ENCODE data around the gene CCDC17. TPM values are rescaled to one million over a fixed set of nuclear protein-coding genes. Genes with fewer than 3 reads are reported as not detected.

Gene CCDC17
- total RNA-seq, 1 experiment from 2014 or later = 3.9 TPM

DNA sequence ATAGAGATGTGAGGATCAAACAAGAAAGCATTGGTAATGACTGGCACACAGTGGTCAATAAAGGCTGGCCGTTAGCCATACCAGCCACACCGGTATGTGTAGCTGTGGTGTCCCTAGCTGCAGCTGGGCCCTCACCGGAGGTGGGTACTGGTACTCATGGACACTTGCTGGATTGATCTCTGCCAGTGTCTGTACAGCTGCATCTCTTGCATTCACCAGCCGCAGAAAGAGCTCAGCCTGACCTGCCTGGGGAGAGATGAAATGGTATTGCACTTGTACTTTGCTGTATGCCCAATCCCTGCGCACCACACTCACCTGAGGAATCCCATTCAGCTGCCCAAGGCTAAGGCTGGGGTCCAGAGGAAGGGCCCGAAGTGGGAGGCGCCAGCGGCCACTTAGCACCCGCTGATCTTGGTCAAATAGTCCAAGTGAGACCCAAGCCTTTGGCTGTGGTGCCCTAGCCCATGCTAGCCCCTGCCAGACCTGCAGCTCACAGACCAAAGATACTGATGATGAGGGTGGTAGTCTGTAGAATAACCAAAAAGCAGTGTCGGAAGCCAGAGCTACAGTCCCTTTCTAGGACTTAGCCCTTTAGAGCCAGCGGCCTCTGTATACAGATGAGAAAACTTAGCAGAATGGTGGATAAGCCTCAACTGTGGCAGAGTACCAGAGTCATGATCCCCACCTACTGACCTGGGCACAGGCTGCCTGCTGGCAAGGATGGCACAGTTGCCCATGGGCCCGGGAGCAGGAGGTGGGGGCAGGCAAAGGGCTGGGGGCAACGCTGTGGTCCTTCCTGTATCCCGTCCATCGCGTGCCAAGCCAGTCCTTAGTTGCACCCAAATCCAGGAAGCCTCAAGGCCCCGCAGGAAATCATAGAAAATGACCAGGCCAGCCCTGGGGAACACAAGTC is 3.0 kb downstream of the CCDC17 start:
- DNase-seq (ENCODE audit: unreplicated experiment) = no peak
- TF ChIP-seq, protein P1, sequence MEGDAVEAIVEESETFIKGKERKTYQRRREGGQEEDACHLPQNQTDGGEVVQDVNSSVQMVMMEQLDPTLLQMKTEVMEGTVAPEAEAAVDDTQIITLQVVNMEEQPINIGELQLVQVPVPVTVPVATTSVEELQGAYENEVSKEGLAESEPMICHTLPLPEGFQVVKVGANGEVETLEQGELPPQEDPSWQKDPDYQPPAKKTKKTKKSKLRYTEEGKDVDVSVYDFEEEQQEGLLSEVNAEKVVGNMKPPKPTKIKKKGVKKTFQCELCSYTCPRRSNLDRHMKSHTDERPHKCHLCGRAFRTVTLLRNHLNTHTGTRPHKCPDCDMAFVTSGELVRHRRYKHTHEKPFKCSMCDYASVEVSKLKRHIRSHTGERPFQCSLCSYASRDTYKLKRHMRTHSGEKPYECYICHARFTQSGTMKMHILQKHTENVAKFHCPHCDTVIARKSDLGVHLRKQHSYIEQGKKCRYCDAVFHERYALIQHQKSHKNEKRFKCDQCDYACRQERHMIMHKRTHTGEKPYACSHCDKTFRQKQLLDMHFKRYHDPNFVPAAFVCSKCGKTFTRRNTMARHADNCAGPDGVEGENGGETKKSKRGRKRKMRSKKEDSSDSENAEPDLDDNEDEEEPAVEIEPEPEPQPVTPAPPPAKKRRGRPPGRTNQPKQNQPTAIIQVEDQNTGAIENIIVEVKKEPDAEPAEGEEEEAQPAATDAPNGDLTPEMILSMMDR (IDR thresholded peaks at IDR 0.05; ENCODE audit: unreplicated experiment) = no peak
- Mint-ChIP-seq H3K36me3 (ENCODE audit: insufficient read depth, unreplicated experiment) (peaks cover 78% of the 10 kb centered on the region), H3K27ac (ENCODE audit: low read depth, unreplicated experiment) (no peak overlapping the region), H3K27me3 (ENCODE audit: insufficient read depth, unreplicated experiment) (no peaks in the 10 kb centered on the region), H3K9me3 (ENCODE audit: unreplicated experiment) (no peaks in the 10 kb centered on the region), H3K4me3 (ENCODE audit: unreplicated experiment) (no peak overlapping the region), H3K4me1 (ENCODE audit: insufficient read depth, unreplicated experiment) (no peaks in the 10 kb centered on the region)
- CTCF ChIA-PET = interaction anchor here (0.7 kb wide), 1 partner anchor 189 kb away, joined by 4 read pairs; no protein-coding TSS in a partner anchor
- POLR2A ChIA-PET = interaction anchor here (0.5 to 2.1 kb wide), 4 partner anchors 11 to 65 kb away, joined by 3 to 6 read pairs (median 3); partner anchors contain the start of gene GPBP1L1
- BruUV-seq (replicated peaks) = no TSS peak
- intact Hi-C loops (cut with micrococcal nuclease) = no loop called here

DNA sequence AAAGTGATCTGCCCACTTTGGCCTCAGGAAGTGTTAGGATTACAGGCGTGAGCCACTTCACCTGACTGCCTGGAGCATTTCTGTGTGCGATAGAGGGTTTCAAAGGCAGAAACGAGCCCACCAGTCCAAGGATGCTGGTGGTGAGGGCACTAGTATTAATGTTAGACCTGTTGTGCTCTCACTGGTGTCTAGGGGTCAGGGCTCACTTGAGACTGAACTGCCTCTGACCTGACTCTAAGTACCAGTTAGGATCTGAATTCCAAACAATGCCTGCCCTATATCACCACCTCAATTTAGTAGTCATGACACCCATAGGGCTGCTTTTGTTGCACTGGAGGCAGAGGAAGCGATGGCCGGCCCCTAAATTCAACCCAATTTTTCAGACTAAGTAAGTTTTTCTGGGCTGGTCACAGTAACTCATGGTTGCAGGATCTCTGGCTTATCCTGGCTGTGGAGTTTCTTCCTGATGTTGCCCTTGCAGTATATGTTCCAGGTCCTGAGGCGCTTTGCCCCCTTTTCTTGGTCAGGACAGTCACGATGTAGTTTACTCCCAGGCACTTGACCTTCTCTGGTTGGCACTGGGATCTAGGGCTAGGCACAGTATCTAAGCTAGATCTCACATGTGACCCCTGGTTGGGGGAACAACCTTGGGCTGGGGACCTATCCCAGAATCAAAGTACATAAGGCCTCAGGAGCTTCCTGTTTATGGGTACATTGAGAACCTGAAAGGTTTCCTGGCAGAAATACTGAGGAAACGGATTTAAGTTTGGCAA is 4.5 kb downstream of the CCDC17 start:
- no TSS peak for BruUV-seq (replicated peaks)
- intact Hi-C loops (cut with micrococcal nuclease) = no loop called here
- Mint-ChIP-seq H3K27ac (ENCODE audit: low read depth, unreplicated experiment) (no peak overlapping the region), H3K9me3 (ENCODE audit: unreplicated experiment) (no peaks in the 10 kb centered on the region), H3K4me3 (ENCODE audit: unreplicated experiment) (no peak overlapping the region), H3K27me3 (ENCODE audit: insufficient read depth, unreplicated experiment) (no peaks in the 10 kb centered on the region), H3K4me1 (ENCODE audit: insufficient read depth, unreplicated experiment) (no peaks in the 10 kb centered on the region), H3K36me3 (ENCODE audit: insufficient read depth, unreplicated experiment) (peaks cover 75% of the 10 kb centered on the region)
- POLR2A ChIA-PET = interaction anchor here (0.5 to 0.6 kb wide), 2 partner anchors 68 to 995 kb away, joined by 3 read pairs; no protein-coding TSS in a partner anchor
- TF ChIP-seq, protein P1 (IDR thresholded peaks at IDR 0.05; ENCODE audit: unreplicated experiment) = no peak
- DNase-seq (ENCODE audit: unreplicated experiment) = no peak
- CTCF ChIA-PET = interaction anchor here (0.5 to 0.6 kb wide), 2 partner anchors 65 to 72 kb away, joined by 3 read pairs; no protein-coding TSS in a partner anchor

DNA sequence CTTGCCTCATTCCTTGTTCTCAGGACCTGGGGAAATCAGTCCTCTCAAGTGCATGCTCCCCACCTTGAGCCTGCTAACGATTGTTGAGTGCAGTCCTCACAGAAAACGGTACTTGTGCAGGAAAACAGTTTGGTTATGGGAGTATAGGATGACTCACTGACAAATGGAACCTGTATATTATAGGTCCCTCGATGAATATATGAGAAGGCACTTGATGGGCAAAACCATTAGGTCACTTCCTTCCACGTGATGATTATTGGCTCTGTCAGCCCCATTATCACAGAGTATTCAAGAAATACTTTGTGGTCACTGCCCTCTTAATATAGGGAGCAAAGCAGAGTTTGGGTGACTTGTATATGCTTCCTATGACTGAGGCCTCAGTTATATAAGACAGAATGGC is 6.2 kb downstream of the CCDC17 start:
- peaks cover 5% of the 10 kb centered on the region for H3K4me1 Mint-ChIP-seq (ENCODE audit: insufficient read depth, unreplicated experiment)
- H3K4me3 Mint-ChIP-seq (ENCODE audit: unreplicated experiment) = no peak overlapping the region
- no peaks in the 10 kb centered on the region for H3K9me3 Mint-ChIP-seq (ENCODE audit: unreplicated experiment)
- H3K27ac Mint-ChIP-seq (ENCODE audit: low read depth, unreplicated experiment) = no peak overlapping the region
- BruUV-seq (replicated peaks) = no TSS peak
- CTCF ChIA-PET = no interaction called here
- intact Hi-C loops (cut with micrococcal nuclease) = no loop called here
- TF ChIP-seq, protein P1 (IDR thresholded peaks at IDR 0.05; ENCODE audit: unreplicated experiment) = no peak
- no peak for DNase-seq (ENCODE audit: unreplicated experiment)
- no peaks in the 10 kb centered on the region for H3K27me3 Mint-ChIP-seq (ENCODE audit: insufficient read depth, unreplicated experiment)
- POLR2A ChIA-PET = interaction anchor here (0.6 kb wide), 1 partner anchor 1945 kb away, joined by 4 read pairs; no protein-coding TSS in a partner anchor
- H3K36me3 Mint-ChIP-seq (ENCODE audit: insufficient read depth, unreplicated experiment) = peaks cover 65% of the 10 kb centered on the region

DNA sequence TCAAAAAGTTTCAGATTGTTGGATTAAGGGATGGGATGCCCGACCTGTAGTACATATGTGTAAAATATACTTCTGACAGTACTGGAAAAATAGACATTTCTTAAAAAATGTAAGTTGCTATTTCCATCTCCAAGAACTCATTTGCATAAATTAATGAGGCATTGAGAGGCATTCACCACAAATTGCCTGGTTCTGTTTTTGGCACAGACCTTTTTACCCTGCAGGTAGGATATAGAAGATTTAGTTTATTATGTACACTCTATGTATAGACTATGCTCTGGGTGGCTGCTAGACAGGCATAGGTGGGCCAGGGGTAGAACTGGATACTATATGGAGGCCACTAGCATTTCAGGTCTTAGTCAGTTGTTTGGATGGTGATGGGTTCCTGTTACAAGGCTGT is 8.0 kb downstream of the CCDC17 start:
- intact Hi-C loops (cut with micrococcal nuclease) = no loop called here
- Mint-ChIP-seq H3K27ac (ENCODE audit: low read depth, unreplicated experiment) (no peak overlapping the region), H3K4me3 (ENCODE audit: unreplicated experiment) (no peak overlapping the region), H3K4me1 (ENCODE audit: insufficient read depth, unreplicated experiment) (peaks cover 5% of the 10 kb centered on the region), H3K36me3 (ENCODE audit: insufficient read depth, unreplicated experiment) (peaks cover 53% of the 10 kb centered on the region), H3K9me3 (ENCODE audit: unreplicated experiment) (no peaks in the 10 kb centered on the region), H3K27me3 (ENCODE audit: insufficient read depth, unreplicated experiment) (no peaks in the 10 kb centered on the region)
- no TSS peak for BruUV-seq (replicated peaks)
- no peak for DNase-seq (ENCODE audit: unreplicated experiment)
- ChIA-PET POLR2A (no interaction called here), CTCF (no interaction called here)
- TF ChIP-seq, protein P1 (IDR thresholded peaks at IDR 0.05; ENCODE audit: unreplicated experiment) = no peak
